Upper lobe of right lung (tissue), 1 donor: ENCODE results near the gene PLCB3. TPM values are rescaled to one million over a fixed set of nuclear protein-coding genes. Genes with fewer than 3 reads are reported as not detected.

ENCODE experiments used
- ATAC-seq: fragments of 200-7000 bp; cut with Tn5 transposase; one replicate; pipeline ENCODE4 v1.9.1; 2020; ENCODE audit warnings: mild to moderate bottlenecking, moderate library complexity
- DNase-seq: peaks from one replicate; pipeline ENCODE4 v3.0.0-alpha.2; 2020
- H3K27ac ChIP-seq: fragments of 200-600 bp; one replicate; pipeline ENCODE4 v1.8.0; 2022
- H3K27me3 ChIP-seq: fragments of 200-600 bp; one replicate; pipeline ENCODE4 v1.8.0; 2022; ENCODE audit warnings: mild to moderate bottlenecking
- H3K36me3 ChIP-seq: fragments of 200-600 bp; one replicate; pipeline ENCODE4 v1.8.0; 2022
- H3K4me1 ChIP-seq: fragments of 200-600 bp; one replicate; pipeline ENCODE4 v1.8.0; 2022
- H3K4me3 ChIP-seq: fragments of 200-600 bp; one replicate; pipeline ENCODE4 v1.8.0; 2022; ENCODE audit warnings: mild to moderate bottlenecking
- H3K9me3 ChIP-seq: fragments of 200-600 bp; one replicate; pipeline ENCODE4 v1.8.0; 2022
- intact Hi-C: fragments of 100-400 bp; cut with DNase I; formaldehyde crosslinking; loops from one replicate; pipeline ENCODE4 v1.11.0; 2022
- total RNA-seq: library from RNA; stranded (reverse); fragmentation: NEBNext Ultra II Directional; extraction: Animal tissue kit (Norgen Biotek cat#: 25700); gene quantifications from one replicate; pipeline ENCODE4 v1.2.1, GENCODE V29; 2021
- TF ChIP-seq, protein P1 (sequence below): fragments of 200-600 bp; IDR thresholded peaks from one replicate; pipeline ENCODE4 v1.8.0; 2022; ENCODE audit warnings: antibody characterized with exemption
- donor health status: DM: no; HTN: yes; CAD: no; lungs with severe emphysema.

PLCB3 gene
- total RNA-seq, 1 donor from 2014 or later = 32.4 TPM

DNA sequence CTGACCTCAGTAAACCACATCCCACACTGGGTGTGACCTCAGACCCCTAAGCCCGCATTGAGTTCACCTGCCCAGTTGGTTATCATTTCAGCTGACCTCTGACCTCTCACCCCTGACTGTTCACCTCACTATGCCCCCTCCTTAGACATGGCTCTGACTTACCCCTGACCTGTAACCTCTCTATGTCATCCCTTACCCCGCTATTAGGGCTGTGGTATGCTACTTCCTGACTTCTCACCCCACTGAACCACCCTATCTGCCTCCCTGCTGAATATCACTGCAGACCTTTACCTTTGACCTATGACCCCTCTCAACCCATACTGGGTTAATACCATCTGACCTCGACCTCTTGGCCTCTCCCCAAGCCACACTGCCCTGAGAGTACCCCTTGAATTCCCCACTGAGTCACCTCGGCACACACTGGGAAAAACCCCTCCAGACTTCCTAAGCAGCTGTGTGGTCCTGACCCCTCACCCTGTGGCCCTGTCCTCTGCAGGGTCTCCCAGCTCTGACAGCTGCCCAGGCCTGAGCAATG, 8.3 kb downstream of the PLCB3 start:
- ATAC-seq (no peak), DNase-seq (no peak)
- H3K4me3 ChIP-seq = no peak overlapping the region
- H3K4me1 ChIP-seq = no peaks in the 10 kb centered on the region
- H3K9me3 ChIP-seq = no peaks in the 10 kb centered on the region
- TF ChIP-seq, protein P1, sequence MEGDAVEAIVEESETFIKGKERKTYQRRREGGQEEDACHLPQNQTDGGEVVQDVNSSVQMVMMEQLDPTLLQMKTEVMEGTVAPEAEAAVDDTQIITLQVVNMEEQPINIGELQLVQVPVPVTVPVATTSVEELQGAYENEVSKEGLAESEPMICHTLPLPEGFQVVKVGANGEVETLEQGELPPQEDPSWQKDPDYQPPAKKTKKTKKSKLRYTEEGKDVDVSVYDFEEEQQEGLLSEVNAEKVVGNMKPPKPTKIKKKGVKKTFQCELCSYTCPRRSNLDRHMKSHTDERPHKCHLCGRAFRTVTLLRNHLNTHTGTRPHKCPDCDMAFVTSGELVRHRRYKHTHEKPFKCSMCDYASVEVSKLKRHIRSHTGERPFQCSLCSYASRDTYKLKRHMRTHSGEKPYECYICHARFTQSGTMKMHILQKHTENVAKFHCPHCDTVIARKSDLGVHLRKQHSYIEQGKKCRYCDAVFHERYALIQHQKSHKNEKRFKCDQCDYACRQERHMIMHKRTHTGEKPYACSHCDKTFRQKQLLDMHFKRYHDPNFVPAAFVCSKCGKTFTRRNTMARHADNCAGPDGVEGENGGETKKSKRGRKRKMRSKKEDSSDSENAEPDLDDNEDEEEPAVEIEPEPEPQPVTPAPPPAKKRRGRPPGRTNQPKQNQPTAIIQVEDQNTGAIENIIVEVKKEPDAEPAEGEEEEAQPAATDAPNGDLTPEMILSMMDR = no peak
- intact Hi-C loops = no loop called here
- H3K27me3 ChIP-seq = no peaks in the 10 kb centered on the region
- H3K36me3 ChIP-seq = peaks cover 75% of the 10 kb centered on the region
- H3K27ac ChIP-seq = no peak overlapping the region

DNA sequence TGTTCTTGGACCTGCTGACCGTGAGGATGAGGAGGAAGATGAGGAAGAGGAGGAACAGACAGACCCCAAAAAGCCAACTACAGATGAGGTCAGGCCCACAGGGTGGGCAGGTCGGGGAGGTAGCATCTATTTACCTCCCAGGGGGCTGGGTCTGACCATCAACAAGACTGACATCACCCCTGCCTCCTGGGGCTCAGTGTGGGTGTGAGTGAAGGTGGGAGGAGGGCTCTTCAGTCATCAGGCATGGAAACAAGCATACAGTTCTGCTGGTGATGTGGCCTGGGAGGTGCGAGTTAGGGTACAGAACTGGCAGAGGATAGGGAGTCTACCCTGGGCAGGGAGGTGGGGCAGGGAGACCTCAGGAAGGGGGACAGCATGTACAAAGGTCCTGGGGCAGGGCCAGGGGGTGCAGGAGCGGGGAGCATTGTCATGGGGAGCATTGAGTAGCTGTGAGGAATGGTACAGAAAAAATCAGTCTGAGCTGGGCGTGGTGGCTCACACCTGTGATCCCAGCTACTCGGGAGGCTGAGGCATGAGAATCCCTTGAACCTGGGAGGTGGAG, 8.9 kb downstream of the PLCB3 start:
- no peak for DNase-seq
- Histone ChIP-seq H3K36me3 (peaks cover 74% of the 10 kb centered on the region), H3K4me3 (no peak overlapping the region)

DNA sequence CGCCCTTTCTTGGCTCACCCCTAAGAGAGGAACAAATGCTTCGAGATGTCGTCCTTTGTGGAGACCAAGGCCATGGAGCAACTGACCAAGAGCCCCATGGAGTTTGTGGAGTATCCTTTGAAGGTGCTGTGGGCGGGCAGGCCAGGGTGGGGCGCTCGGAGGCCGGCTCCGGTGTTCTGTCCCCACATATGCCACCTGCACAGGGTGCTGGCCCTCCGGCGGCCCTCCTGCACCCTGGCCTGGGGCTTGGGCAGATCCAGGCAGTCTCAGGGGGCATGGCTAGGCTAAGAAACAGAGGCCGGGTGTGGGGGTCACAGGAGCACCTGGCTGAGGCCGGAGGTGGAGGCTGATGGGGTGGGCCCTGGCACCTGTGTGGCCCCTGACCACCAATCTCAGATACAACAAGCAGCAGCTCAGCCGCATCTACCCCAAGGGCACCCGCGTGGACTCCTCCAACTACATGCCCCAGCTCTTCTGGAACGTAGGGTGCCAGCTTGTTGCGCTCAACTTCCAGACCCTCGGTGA, 10.3 kb downstream of the PLCB3 start:
- ATAC-seq = no peak
- intact Hi-C loops = no loop called here
- Histone ChIP-seq H3K4me1 (no peaks in the 10 kb centered on the region), H3K36me3 (peaks cover 79% of the 10 kb centered on the region), H3K27ac (no peak overlapping the region), H3K4me3 (no peak overlapping the region), H3K27me3 (no peaks in the 10 kb centered on the region), H3K9me3 (no peaks in the 10 kb centered on the region)
- TF ChIP-seq, protein P1 = no peak
- DNase-seq = no peak

More for the DNA sequence above, 8.9 kb downstream of the PLCB3 start:
- no peaks in the 10 kb centered on the region for H3K4me1 ChIP-seq
- no peak overlapping the region for H3K27ac ChIP-seq
- H3K27me3 ChIP-seq = no peaks in the 10 kb centered on the region
- H3K9me3 ChIP-seq = no peaks in the 10 kb centered on the region
- ATAC-seq = no peak
- TF ChIP-seq, protein P1 = no peak
- intact Hi-C loops = no loop called here

DNA sequence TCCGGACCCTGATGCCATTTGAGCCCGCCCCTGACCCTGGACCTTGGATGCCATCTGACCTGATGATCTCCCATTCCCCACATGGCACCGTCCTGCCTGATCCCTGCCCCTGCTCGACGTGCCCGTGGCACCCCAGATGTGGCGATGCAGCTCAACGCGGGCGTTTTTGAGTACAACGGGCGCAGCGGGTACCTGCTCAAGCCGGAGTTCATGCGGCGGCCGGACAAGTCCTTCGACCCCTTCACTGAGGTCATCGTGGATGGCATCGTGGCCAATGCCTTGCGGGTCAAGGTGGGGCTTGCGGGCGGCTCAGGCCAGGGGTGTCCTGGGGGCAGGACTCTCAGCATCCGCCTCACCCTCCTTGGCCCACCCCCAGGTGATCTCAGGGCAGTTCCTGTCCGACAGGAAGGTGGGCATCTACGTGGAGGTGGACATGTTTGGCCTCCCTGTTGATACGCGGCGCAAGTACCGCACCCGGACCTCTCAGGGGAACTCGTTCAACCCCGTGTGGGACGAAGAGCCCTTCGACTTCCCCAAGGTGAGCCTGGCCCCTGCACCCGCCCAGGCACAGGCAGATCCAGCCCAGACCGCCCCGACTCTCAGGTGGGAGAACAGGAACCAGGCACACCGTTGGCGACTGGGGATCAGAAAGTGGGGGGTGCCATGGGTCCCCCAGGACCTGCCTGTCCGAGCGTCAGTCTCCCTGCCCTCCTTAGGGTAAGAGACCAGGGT, 11.1 kb downstream of the PLCB3 start:
- ATAC-seq (no peak), DNase-seq (peak; percentile 64)
- intact Hi-C loops = no loop called here
- Histone ChIP-seq H3K27ac (no peak overlapping the region), H3K9me3 (no peaks in the 10 kb centered on the region), H3K36me3 (peaks cover 74% of the 10 kb centered on the region), H3K27me3 (no peaks in the 10 kb centered on the region), H3K4me3 (no peak overlapping the region), H3K4me1 (peaks cover 5% of the 10 kb centered on the region)
- TF ChIP-seq, protein P1 = no peak

DNA sequence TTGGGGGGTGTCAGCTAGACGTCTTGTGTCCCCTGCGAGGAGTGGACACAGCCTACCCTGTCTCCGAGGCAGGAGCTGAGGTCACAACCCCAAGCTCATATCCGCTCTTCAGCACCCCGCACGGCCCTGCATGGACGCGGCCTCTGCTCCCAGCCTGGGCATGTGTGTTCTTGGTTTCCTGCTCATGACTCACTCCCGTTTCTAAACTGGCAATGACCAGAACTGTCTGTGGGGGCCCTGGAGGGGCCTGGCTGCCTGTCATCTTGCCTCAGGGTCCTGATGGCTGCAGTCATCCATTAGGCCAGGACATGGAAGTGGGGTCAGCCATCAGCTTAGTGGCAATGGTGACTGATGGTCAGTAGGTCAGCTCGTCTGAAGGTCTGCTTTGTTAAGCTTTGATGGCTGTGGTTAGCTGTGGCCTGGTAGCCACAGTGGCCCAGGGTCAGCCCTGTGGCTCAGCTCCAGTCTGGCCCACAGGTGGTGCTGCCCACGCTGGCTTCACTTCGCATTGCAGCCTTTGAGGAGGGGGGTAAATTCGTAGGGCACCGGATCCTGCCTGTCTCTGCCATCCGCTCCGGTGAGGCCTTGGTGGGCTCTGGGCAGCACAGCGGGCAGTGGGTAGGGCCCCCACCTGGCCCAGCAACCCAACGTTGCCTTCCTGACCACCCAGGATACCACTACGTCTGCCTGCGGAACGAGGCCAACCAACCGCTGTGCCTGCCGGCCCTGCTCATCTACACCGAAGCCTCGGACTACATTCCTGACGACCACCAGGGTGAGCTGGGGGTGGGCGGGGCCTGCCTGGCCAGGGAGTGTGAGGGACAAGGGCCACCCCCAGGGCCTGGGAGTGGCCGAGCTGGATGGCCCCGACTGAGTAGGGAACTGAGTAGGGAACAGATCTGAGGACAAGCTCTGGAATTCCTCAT, 12.0 kb downstream of the PLCB3 start:
- ATAC-seq = no peak
- peaks cover 68% of the 10 kb centered on the region for H3K36me3 ChIP-seq

More for the DNA sequence above, 12.0 kb downstream of the PLCB3 start:
- Histone ChIP-seq H3K27me3 (no peaks in the 10 kb centered on the region), H3K27ac (no peak overlapping the region), H3K4me3 (no peak overlapping the region), H3K4me1 (peaks cover 13% of the 10 kb centered on the region), H3K9me3 (no peaks in the 10 kb centered on the region)
- TF ChIP-seq, protein P1 = no peak
- intact Hi-C loops = no loop called here
- DNase-seq = peak; percentile 65
